GM12878 (cell line): Measurements from ENCODE around the gene PAPPA.

ENCODE experiments used
- ASH2L ChIP-seq: fragments of 300-600, 200-600 bp; sonication (generic); IDR thresholded peaks from 2 replicates; pipeline ENCODE4 v1.6.1; 2017; ENCODE audit warnings: low read depth, mild to moderate bottlenecking, borderline replicate concordance
- CTCF ChIP-seq, 3 experiments: IDR thresholded peaks in 2 of 3; conservative IDR thresholded peaks in 1 of 3; 2 replicates each; pipeline ENCODE4 v1.5.1; 2011; ENCODE audit warnings: low read depth in 3 of 3, low read length in 3 of 3, mild to moderate bottlenecking in 3 of 3, control low read depth in 2 of 3, moderate library complexity in 2 of 3, inconsistent platforms in 1 of 3, mixed read lengths in 1 of 3; ENCODE audit not compliant: control insufficient read depth in 2 of 3, insufficient read depth in 1 of 3; ENCODE audit errors: extremely low read depth in 1 of 3
- GABPA ChIP-seq: IDR thresholded peaks from 2 replicates; pipeline ENCODE4 v1.6.1; 2014; ENCODE audit warnings: antibody characterized with exemption, low read depth, mild to moderate bottlenecking, inconsistent platforms
- NFYB ChIP-seq: IDR thresholded peaks from 2 replicates; pipeline ENCODE4 v1.6.1; 2011; ENCODE audit warnings: low read depth, mild to moderate bottlenecking, low read length, improper control_type of control experiment, moderate library complexity; ENCODE audit not compliant: insufficient read depth
- NKRF ChIP-seq: fragments of 450-650 bp; conservative IDR thresholded peaks from 2 replicates; pipeline ENCODE4 v1.6.1; 2017; ENCODE audit warnings: mild to moderate bottlenecking, moderate library complexity
- POLR2A ChIP-seq: IDR thresholded peaks from 2 replicates; pipeline ENCODE4 v1.6.1; 2011; ENCODE audit warnings: low read depth, mild to moderate bottlenecking, low read length
- SRF ChIP-seq, 2 experiments: IDR thresholded peaks; 2 replicates each; pipeline ENCODE4 v1.6.1; 2011; ENCODE audit warnings: low read depth in 2 of 2, low read length in 2 of 2, mild to moderate bottlenecking in 1 of 2, moderate library complexity in 1 of 2
- SUZ12 ChIP-seq: fragments of 200-600 bp; sonication (generic); IDR thresholded peaks from one replicate; pipeline ENCODE4 v1.6.1; 2018; ENCODE audit warnings: antibody characterized with exemption, mild to moderate bottlenecking; ENCODE audit not compliant: unreplicated experiment
- USF2 ChIP-seq: IDR thresholded peaks from 2 replicates; pipeline ENCODE4 v1.6.1; 2011; ENCODE audit warnings: low read depth, low read length, improper control_type of control experiment, borderline replicate concordance
- YY1 ChIP-seq: IDR thresholded peaks from 2 replicates; pipeline ENCODE4 v1.6.1; 2011; ENCODE audit warnings: low read depth, mild to moderate bottlenecking, low read length
- ZSCAN29 ChIP-seq: fragments of 450-650 bp; IDR thresholded peaks from 2 replicates; pipeline ENCODE4 v1.6.1; 2017; ENCODE audit warnings: mild to moderate bottlenecking, moderate library complexity
- TF ChIP-seq, protein P1 (sequence below): fragments of 450-650 bp; IDR thresholded peaks from 2 replicates; pipeline ENCODE4 v1.6.1; 2017; ENCODE audit warnings: mild to moderate bottlenecking
- TF ChIP-seq, protein P2 (sequence below): fragments of 450-650 bp; IDR thresholded peaks from 2 replicates; pipeline ENCODE4 v1.6.1; 2017; ENCODE audit warnings: antibody characterized with exemption, mild to moderate bottlenecking, moderate library complexity
- TF ChIP-seq, protein P3 (sequence below): IDR thresholded peaks from 2 replicates; pipeline ENCODE4 v1.6.1; 2012; ENCODE audit warnings: low read depth, low read length, improper control_type of control experiment

GRCh38 chr9:116284518-116284917 lies 130.9 kb downstream of the PAPPA start:
- TF ChIP-seq ZSCAN29 (no peak), YY1 (no peak), POLR2A (no peak), CTCF (IDR thresholded peaks at IDR 0.05 in 2 of 3, conservative IDR thresholded peaks at IDR 0.05 in 1 of 3; ENCODE audit: control insufficient read depth in 2 of 3, extremely low read depth in 1 of 3, insufficient read depth in 1 of 3, low read depth in 3 of 3, low read length in 3 of 3) (no peak), USF2 (no peak), SUZ12 (no peak), NFYB (no peak), GABPA (no peak), ASH2L (no peak), SRF (IDR thresholded peaks at IDR 0.05; ENCODE audit: low read depth in 2 of 2, low read length in 2 of 2) (no peak), NKRF (no peak)
- TF ChIP-seq, protein P1, sequence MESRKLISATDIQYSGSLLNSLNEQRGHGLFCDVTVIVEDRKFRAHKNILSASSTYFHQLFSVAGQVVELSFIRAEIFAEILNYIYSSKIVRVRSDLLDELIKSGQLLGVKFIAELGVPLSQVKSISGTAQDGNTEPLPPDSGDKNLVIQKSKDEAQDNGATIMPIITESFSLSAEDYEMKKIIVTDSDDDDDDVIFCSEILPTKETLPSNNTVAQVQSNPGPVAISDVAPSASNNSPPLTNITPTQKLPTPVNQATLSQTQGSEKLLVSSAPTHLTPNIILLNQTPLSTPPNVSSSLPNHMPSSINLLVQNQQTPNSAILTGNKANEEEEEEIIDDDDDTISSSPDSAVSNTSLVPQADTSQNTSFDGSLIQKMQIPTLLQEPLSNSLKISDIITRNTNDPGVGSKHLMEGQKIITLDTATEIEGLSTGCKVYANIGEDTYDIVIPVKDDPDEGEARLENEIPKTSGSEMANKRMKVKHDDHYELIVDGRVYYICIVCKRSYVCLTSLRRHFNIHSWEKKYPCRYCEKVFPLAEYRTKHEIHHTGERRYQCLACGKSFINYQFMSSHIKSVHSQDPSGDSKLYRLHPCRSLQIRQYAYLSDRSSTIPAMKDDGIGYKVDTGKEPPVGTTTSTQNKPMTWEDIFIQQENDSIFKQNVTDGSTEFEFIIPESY = no peak
- TF ChIP-seq, protein P2, sequence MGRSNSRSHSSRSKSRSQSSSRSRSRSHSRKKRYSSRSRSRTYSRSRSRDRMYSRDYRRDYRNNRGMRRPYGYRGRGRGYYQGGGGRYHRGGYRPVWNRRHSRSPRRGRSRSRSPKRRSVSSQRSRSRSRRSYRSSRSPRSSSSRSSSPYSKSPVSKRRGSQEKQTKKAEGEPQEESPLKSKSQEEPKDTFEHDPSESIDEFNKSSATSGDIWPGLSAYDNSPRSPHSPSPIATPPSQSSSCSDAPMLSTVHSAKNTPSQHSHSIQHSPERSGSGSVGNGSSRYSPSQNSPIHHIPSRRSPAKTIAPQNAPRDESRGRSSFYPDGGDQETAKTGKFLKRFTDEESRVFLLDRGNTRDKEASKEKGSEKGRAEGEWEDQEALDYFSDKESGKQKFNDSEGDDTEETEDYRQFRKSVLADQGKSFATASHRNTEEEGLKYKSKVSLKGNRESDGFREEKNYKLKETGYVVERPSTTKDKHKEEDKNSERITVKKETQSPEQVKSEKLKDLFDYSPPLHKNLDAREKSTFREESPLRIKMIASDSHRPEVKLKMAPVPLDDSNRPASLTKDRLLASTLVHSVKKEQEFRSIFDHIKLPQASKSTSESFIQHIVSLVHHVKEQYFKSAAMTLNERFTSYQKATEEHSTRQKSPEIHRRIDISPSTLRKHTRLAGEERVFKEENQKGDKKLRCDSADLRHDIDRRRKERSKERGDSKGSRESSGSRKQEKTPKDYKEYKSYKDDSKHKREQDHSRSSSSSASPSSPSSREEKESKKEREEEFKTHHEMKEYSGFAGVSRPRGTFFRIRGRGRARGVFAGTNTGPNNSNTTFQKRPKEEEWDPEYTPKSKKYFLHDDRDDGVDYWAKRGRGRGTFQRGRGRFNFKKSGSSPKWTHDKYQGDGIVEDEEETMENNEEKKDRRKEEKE = no peak
- TF ChIP-seq, protein P3, sequence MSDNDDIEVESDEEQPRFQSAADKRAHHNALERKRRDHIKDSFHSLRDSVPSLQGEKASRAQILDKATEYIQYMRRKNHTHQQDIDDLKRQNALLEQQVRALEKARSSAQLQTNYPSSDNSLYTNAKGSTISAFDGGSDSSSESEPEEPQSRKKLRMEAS = no peak
